ENCODE data around the gene SYK. TPM values are rescaled to one million over a fixed set of nuclear protein-coding genes. Genes with fewer than 3 reads are reported as not detected.

The SYK gene
- total RNA-seq, 1 experiment from 2014 or later = 9.0 TPM

GRCh38 chr9:90795084-90795483 lies 6.5 kb upstream of the SYK start:
- no peaks in the 10 kb centered on the region for H3K4me1 ChIP-seq (ENCODE audit: control insufficient read depth in 1 of 2, insufficient read depth in 2 of 2, low read length in 2 of 2)
- no peaks in the 10 kb centered on the region for H3K79me2 ChIP-seq (ENCODE audit: insufficient read depth, low read length)
- ChIA-PET RAD21 (ENCODE audit: low non-redundant PET in 1 of 2, low total read pairs in 2 of 2, uncharacterized antibody in 2 of 2, unreplicated experiment in 2 of 2) (no interaction called here), POLR2A (no interaction called here), CTCF (no interaction called here)
- no peak overlapping the region for H3K27ac ChIP-seq (ENCODE audit: low read depth, low read length)
- DNase-seq (ENCODE audit: low read depth, low spot score) (no peak), ATAC-seq (no peak)
- BruUV-seq (replicated peaks) = no TSS peak
- no peaks in the 10 kb centered on the region for H3K9me2 ChIP-seq (ENCODE audit: insufficient read depth)
- H4K20me1 ChIP-seq (ENCODE audit: insufficient read depth) = no peaks in the 10 kb centered on the region
- TF ChIP-seq TCF7L2 (IDR thresholded peaks at IDR 0.05; ENCODE audit: borderline replicate concordance, extremely low read depth, insufficient read depth, insufficient read length) = no peak
- no peak for TF ChIP-seq JUND (IDR thresholded peaks at IDR 0.05)
- TF ChIP-seq EZH2 (IDR thresholded peaks at IDR 0.05) = no peak
- no peak for TF ChIP-seq REST (IDR thresholded peaks at IDR 0.05; ENCODE audit: low read depth)
- H3K4me3 ChIP-seq (replicated peaks in 1 of 2; ENCODE audit: low read depth in 1 of 2, low read length in 2 of 2) = no peak overlapping the region
- no peaks in the 10 kb centered on the region for H3K27me3 ChIP-seq (ENCODE audit: insufficient read depth, low read length)
- no peaks in the 10 kb centered on the region for H3K36me3 ChIP-seq (ENCODE audit: control insufficient read depth in 1 of 2, insufficient read depth in 2 of 2, low read length in 2 of 2)
- no peak overlapping the region for H3K9ac ChIP-seq (ENCODE audit: low read length)
- intact Hi-C loops (cut with micrococcal nuclease) = no loop called here
- no peak overlapping the region for H2AFZ ChIP-seq (ENCODE audit: low read depth, low read length, poor library complexity, severe bottlenecking)
- no peak overlapping the region for H3K4me2 ChIP-seq (ENCODE audit: low read length)
- H3K9me3 ChIP-seq (ENCODE audit: control insufficient read depth in 1 of 2, insufficient read depth in 1 of 2, low read depth in 1 of 2, low read length in 2 of 2) = no peaks in the 10 kb centered on the region

GRCh38 chr9:90795871-90796317 lies 5.7 kb upstream of the SYK start:
- Histone ChIP-seq H3K36me3 (ENCODE audit: control insufficient read depth in 1 of 2, insufficient read depth in 2 of 2, low read length in 2 of 2) (no peaks in the 10 kb centered on the region), H3K9me2 (ENCODE audit: insufficient read depth) (no peaks in the 10 kb centered on the region), H3K4me3 (replicated peaks in 1 of 2; ENCODE audit: low read depth in 1 of 2, low read length in 2 of 2) (no peak overlapping the region), H2AFZ (ENCODE audit: low read depth, low read length, poor library complexity, severe bottlenecking) (no peak overlapping the region), H3K27me3 (ENCODE audit: insufficient read depth, low read length) (no peaks in the 10 kb centered on the region), H3K9ac (ENCODE audit: low read length) (no peak overlapping the region), H3K27ac (ENCODE audit: low read depth, low read length) (no peak overlapping the region), H4K20me1 (ENCODE audit: insufficient read depth) (no peaks in the 10 kb centered on the region), H3K79me2 (ENCODE audit: insufficient read depth, low read length) (no peaks in the 10 kb centered on the region), H3K4me2 (ENCODE audit: low read length) (no peak overlapping the region), H3K4me1 (ENCODE audit: control insufficient read depth in 1 of 2, insufficient read depth in 2 of 2, low read length in 2 of 2) (peaks cover under 1 to 3% of the 10 kb centered on the region in 2 experiments; a peak in 3 of 4 replicates), H3K9me3 (ENCODE audit: control insufficient read depth in 1 of 2, insufficient read depth in 1 of 2, low read depth in 1 of 2, low read length in 2 of 2) (no peaks in the 10 kb centered on the region)
- DNase-seq (ENCODE audit: low read depth, low spot score) = no peak
- ChIA-PET POLR2A (no interaction called here), RAD21 (ENCODE audit: low non-redundant PET in 1 of 2, low total read pairs in 2 of 2, uncharacterized antibody in 2 of 2, unreplicated experiment in 2 of 2) (no interaction called here), CTCF (no interaction called here)
- no peak for ATAC-seq
- intact Hi-C loops (cut with micrococcal nuclease) = no loop called here
- BruUV-seq (replicated peaks) = no TSS peak
- no peak for TF ChIP-seq EZH2 (IDR thresholded peaks at IDR 0.05)
- no peak for TF ChIP-seq SP1 (IDR thresholded peaks at IDR 0.05; ENCODE audit: low read depth)
- no peak for TF ChIP-seq CTCF (IDR thresholded peaks at IDR 0.05 in 2 of 3, conservative IDR thresholded peaks at IDR 0.05 in 1 of 3; ENCODE audit: borderline replicate concordance in 1 of 3, insufficient read depth in 1 of 3, low read depth in 2 of 3, low read length in 2 of 3)
- no peak for TF ChIP-seq JUND (IDR thresholded peaks at IDR 0.05)
- TF ChIP-seq CEBPB (IDR thresholded peaks at IDR 0.05; ENCODE audit: low read depth) = no peak
- no peak for TF ChIP-seq SIN3A (IDR thresholded peaks at IDR 0.05; ENCODE audit: low read depth)
- TF ChIP-seq MAX (IDR thresholded peaks at IDR 0.05) = no peak
- no peak for TF ChIP-seq RAD21 (IDR thresholded peaks at IDR 0.05; ENCODE audit: low read depth)
- no peak for TF ChIP-seq EGR1 (IDR thresholded peaks at IDR 0.05; ENCODE audit: low read depth)
- TF ChIP-seq REST (IDR thresholded peaks at IDR 0.05; ENCODE audit: low read depth) = no peak

Data from HCT116 (cell line).